Gastroesophageal sphincter (tissue), 4 donors: ENCODE data around the gene ARFGAP1. TPM values are rescaled to one million over a fixed set of nuclear protein-coding genes. Genes with fewer than 3 reads are reported as not detected.

ENCODE experiments used
- ATAC-seq: fragments of 150-250 bp; one replicate; pipeline ENCODE4 v1.9.1; 2016; ENCODE audit warnings: mild to moderate bottlenecking, moderate library complexity
- H3K27ac ChIP-seq, 4 donors: fragments of 200-600 bp; sonication (generic) in 3 of 4; 1 replicate in 3 of 4; 2 replicates in 1 of 4; pipeline ENCODE4 v1.5.1; 2016 to 2019
- H3K27me3 ChIP-seq: fragments of 200-600 bp; sonication (generic); one replicate; pipeline ENCODE4 v1.5.1; 2019
- H3K36me3 ChIP-seq, 2 donors: fragments of 200-600 bp; sonication (generic); one replicate each; pipeline ENCODE4 v1.5.1; 2019; ENCODE audit warnings: control low read depth in 1 of 2
- H3K4me1 ChIP-seq, 3 donors: fragments of 200-600 bp; sonication (generic); 1 replicate in 2 of 3; 2 replicates in 1 of 3; pipeline ENCODE4 v1.5.1; 2016 to 2019; ENCODE audit warnings: control low read depth in 2 of 3
- H3K4me3 ChIP-seq, 2 donors: fragments of 200-600 bp; sonication (generic); one replicate each; pipeline ENCODE4 v1.5.1; 2019; ENCODE audit warnings: mild to moderate bottlenecking in 1 of 2, moderate library complexity in 1 of 2
- H3K9me3 ChIP-seq, 3 donors: fragments of 200-600 bp; sonication (generic); one replicate each; pipeline ENCODE4 v1.5.1; 2017 to 2019; ENCODE audit warnings: control low read depth in 2 of 3
- CTCF ChIP-seq, 4 experiments: fragments of 200-600 bp in 2 of 4; fragments of 450-650 bp in 2 of 4; sonication (generic) in 1 of 4; IDR thresholded peaks; one replicate each; pipeline ENCODE4 v1.5.1; 2017 to 2019; ENCODE audit warnings: antibody characterized with exemption in 4 of 4, mild to moderate bottlenecking in 2 of 4, moderate library complexity in 2 of 4
- EP300 ChIP-seq: sonication (generic); formaldehyde crosslinking; IDR thresholded peaks from one replicate; pipeline ENCODE4 v1.6.1; 2017; ENCODE audit warnings: antibody characterized with exemption, mild to moderate bottlenecking
- POLR2A ChIP-seq, 2 donors: fragments of 450-650 bp; IDR thresholded peaks; one replicate each; pipeline ENCODE4 v1.6.1; 2017; ENCODE audit warnings: antibody characterized with exemption in 2 of 2, mild to moderate bottlenecking in 2 of 2, moderate library complexity in 1 of 2
- POLR2AphosphoS5 ChIP-seq: sonication (generic); formaldehyde crosslinking; IDR thresholded peaks from one replicate; pipeline ENCODE4 v1.6.1; 2017; ENCODE audit warnings: antibody characterized with exemption
- WGBS, 2 donors: methylation state at CpG; one replicate each; pipeline ENCODE4 v1.1.5; 2018; ENCODE audit warnings: low coverage in 1 of 2; 5-methylcytosine and 5-hydroxymethylcytosine counted together
- total RNA-seq, 4 donors: library from RNA; depleted of rRNA; stranded (reverse); fragments of >200 nt; gene quantifications; one replicate each; pipeline ENCODE4 v1.1.0, GENCODE V29; 2016

Gene ARFGAP1
- total RNA-seq, 4 donors from 2014 or later = 35.0 to 50.1 (median 45.2) TPM

DNA sequence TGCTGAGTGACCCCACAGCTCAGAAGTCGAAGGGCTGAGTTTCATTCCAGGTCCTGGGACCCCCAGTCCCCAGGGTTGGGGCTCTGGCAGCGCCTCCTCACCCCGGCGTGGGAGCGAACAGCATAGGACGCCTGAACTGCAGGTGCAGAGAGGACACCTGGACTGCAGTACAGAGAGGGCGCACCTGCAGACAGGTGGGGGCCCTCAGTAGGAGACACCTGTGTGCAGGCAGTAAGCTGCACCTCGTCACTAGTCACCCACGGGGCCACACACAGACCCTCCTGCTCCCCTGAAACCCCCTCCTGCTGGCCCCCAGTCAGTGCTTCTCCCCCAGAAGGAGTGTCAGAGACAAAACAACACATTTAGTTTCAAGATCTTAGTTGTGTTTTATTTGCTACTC, 9.8 kb upstream of the ARFGAP1 start:
- no peaks in the 10 kb centered on the region for H3K9me3 ChIP-seq
- no peak overlapping the region for H3K27ac ChIP-seq
- H3K4me1 ChIP-seq = no peaks in the 10 kb centered on the region
- no peak for ATAC-seq
- TF ChIP-seq EP300 (no peak), POLR2A (IDR thresholded peaks at IDR 0.05) (no peak), POLR2AphosphoS5 (no peak), CTCF (IDR thresholded peaks at IDR 0.05) (no peak)
- peaks cover 92% of the 10 kb centered on the region for H3K27me3 ChIP-seq
- 81 to 94% methylated on average over 3 to 9 of the region's 9 CpGs for WGBS, 2 donors
- no peak overlapping the region for H3K4me3 ChIP-seq
- H3K36me3 ChIP-seq = no peaks in the 10 kb centered on the region

GRCh38 chr20:63264000-63264399, 8.6 kb upstream of the ARFGAP1 start:
- no peaks in the 10 kb centered on the region for H3K9me3 ChIP-seq
- H3K27ac ChIP-seq = no peak overlapping the region
- 71% methylated on average over 7 of the region's 10 CpGs; no CpG with 5 or more reads in 1 of the 2 donors for WGBS, 2 donors
- H3K27me3 ChIP-seq = peaks cover 88% of the 10 kb centered on the region
- no peak overlapping the region for H3K4me3 ChIP-seq
- no peak for ATAC-seq
- TF ChIP-seq CTCF (IDR thresholded peaks at IDR 0.05) (no peak), EP300 (no peak)
- H3K4me1 ChIP-seq = no peaks in the 10 kb centered on the region
- no peaks in the 10 kb centered on the region for H3K36me3 ChIP-seq

DNA sequence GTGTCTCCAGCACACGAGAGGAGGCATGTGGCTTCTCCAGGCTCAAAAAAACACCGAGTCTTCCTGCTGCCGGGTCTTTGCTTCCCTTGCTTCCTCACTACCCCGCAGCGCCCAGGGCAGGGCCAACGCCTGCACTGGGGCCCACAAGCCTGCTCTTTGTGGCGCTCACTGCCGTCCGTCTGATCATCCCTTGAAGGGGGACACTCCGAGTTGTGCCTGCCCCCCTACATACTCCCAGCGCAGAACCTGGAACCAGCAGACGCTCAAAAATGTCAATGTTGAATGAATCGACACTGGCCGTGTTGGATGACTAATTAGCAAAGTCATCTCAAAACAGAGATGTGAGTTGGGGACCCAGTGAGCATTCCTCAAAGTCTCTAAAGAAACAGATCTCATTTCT, 8.1 kb upstream of the ARFGAP1 start:
- no peaks in the 10 kb centered on the region for H3K4me1 ChIP-seq
- WGBS, 2 donors = 21 to 40% methylated on average over 2 to 3 of the region's 14 CpGs
- no peaks in the 10 kb centered on the region for H3K36me3 ChIP-seq
- no peak overlapping the region for H3K27ac ChIP-seq
- ATAC-seq = no peak
- H3K4me3 ChIP-seq = no peak overlapping the region
- TF ChIP-seq POLR2AphosphoS5 = no peak
- no peak for TF ChIP-seq POLR2A (IDR thresholded peaks at IDR 0.05)
- TF ChIP-seq EP300 = no peak
- TF ChIP-seq CTCF (IDR thresholded peaks at IDR 0.05) = no peak
- peaks cover 82% of the 10 kb centered on the region for H3K27me3 ChIP-seq
- H3K9me3 ChIP-seq = no peaks in the 10 kb centered on the region

- Histone ChIP-seq H3K36me3 (no peaks in the 10 kb centered on the region), H3K9me3 (no peaks in the 10 kb centered on the region), H3K4me3 (no peak overlapping the region), H3K27me3 (peaks cover 68% of the 10 kb centered on the region), H3K4me1 (no peaks in the 10 kb centered on the region), H3K27ac (no peak overlapping the region)
- ATAC-seq = no peak
- 53 to 94% methylated on average over 2 to 3 of the region's 12 CpGs for WGBS, 2 donors
- no peak for TF ChIP-seq POLR2A (IDR thresholded peaks at IDR 0.05)
- no peak for TF ChIP-seq POLR2AphosphoS5
- TF ChIP-seq EP300 = no peak
- TF ChIP-seq CTCF (IDR thresholded peaks at IDR 0.05) = no peak
Measured at GRCh38 chr20:63265891-63266515, 6.6 kb upstream of the ARFGAP1 start.

DNA sequence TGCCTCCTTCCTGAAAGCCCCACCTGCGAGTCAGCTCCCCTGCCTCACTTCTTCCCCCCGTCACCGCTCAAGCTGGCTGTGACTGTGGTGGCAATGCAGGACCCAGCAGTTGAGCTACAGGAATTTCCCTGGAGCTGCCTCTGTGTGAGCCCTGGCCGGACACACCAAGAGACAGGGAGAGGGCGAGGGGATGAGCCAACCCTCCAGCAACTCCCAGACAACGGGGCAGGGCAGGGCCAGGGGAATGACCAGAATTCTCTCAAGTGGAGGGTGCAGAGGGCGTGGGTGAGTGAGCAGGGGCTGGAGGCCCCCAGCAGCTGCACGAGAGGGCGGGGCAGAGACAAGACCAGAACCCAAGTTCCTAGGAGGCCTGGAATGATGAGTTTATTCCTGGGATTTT, 4.9 kb upstream of the ARFGAP1 start:
- no peak overlapping the region for H3K27ac ChIP-seq
- TF ChIP-seq POLR2AphosphoS5 (no peak), EP300 (no peak), POLR2A (IDR thresholded peaks at IDR 0.05) (no peak), CTCF (IDR thresholded peaks at IDR 0.05) (no peak)
- H3K27me3 ChIP-seq = peaks cover 51% of the 10 kb centered on the region
- no peak for ATAC-seq
- H3K36me3 ChIP-seq = no peaks in the 10 kb centered on the region
- 35% methylated on average over 2 of the region's 9 CpGs; no CpG with 5 or more reads in 1 of the 2 donors for WGBS, 2 donors
- H3K9me3 ChIP-seq = no peaks in the 10 kb centered on the region
- H3K4me3 ChIP-seq = no peak overlapping the region
- H3K4me1 ChIP-seq = peaks cover 0 to 10% (median 7%) of the 10 kb centered on the region in 3 donors
